NCI-H524 treated with DMSO at 0.1 percent for 48 hours (cell line): Measurements from ENCODE around the gene DVL3.

Experiments
- DNase-seq: peaks from one replicate; lab custom pipeline; 2025; lab: John Stamatoyannopoulos, UW

Gene DVL3

GRCh38 chr3:184211297-184211696 is 56.1 kb downstream of the DVL3 start:
- DNase-seq = no peak

GRCh38 chr3:184211718-184212117 is 56.5 kb downstream of the DVL3 start:
- no peak for DNase-seq

- DNase-seq = peak; percentile 32
These were observed 63.6 kb downstream of the DVL3 start for GRCh38 chr3:184218814-184219213.

GRCh38 chr3:184222521-184222920 is 67.3 kb downstream of the DVL3 start:
- DNase-seq = no peak
